GM12865 (cell line): ENCODE results near the gene UBE2G2.

Experiments
- DNase-seq: peaks from one replicate; pipeline ENCODE4 v3.0.0; 2010; ENCODE audit warnings: low read depth
- H3K4me3 ChIP-seq: 2 replicates; pipeline ENCODE4 v1.5.1; 2011; ENCODE audit warnings: mild to moderate bottlenecking, low read depth, low read length, control low read depth
- TF ChIP-seq, protein P1 (sequence below): IDR thresholded peaks from 2 replicates; pipeline ENCODE4 v1.5.1; 2011; ENCODE audit warnings: low read length, control low read depth, low read depth, inconsistent platforms; ENCODE audit not compliant: insufficient read depth; ENCODE audit errors: missing control alignments

The UBE2G2 gene

DNA sequence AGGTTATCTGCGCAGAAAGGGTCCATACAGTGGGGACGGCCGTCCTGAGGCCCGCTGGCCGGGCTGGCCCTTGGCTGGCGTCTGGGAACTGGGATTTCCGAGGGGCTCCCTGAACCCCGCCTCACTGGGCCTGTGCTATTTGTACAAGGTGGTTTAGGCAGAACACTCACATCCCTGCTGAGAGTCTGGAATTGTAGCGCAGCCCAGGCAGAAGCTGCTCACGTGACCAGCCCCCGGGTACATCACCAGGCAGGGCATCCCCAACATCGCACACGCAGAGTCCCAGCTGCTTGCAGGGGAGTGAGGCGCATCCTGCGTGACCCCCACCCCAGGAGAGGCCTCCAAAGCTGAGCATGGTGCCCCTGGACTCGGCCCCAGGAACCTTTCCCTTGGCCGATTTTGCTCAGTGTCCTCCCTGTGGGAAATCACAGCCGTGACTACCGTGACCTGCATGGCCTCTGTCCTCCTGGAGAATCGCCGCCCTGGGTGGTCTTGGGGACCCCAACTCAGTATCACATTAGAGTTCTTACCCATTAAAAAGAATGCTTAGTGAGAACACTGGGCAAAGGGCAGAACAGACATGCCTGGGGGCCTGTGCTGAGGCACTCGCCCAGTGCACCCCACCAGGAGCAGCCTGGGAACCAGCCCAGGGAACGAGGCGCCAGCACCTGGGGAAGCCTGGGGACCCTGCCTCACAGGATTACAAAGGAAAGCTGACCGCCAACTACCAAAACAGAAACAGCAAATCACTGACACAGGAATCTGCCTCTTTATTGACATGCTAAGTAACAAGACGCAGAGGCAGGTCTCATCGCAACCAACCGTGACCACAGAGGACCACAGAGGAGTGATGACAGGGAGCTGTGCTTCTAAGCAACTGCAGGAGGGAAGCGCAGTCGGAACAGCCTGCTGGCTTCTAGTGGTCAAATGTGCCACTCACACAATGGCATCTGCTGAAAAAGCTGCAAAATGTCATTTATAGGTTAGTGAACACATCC, 33.5 kb downstream of the UBE2G2 start:
- no peak overlapping the region for H3K4me3 ChIP-seq
- DNase-seq, result no peak
- TF ChIP-seq, protein P1, sequence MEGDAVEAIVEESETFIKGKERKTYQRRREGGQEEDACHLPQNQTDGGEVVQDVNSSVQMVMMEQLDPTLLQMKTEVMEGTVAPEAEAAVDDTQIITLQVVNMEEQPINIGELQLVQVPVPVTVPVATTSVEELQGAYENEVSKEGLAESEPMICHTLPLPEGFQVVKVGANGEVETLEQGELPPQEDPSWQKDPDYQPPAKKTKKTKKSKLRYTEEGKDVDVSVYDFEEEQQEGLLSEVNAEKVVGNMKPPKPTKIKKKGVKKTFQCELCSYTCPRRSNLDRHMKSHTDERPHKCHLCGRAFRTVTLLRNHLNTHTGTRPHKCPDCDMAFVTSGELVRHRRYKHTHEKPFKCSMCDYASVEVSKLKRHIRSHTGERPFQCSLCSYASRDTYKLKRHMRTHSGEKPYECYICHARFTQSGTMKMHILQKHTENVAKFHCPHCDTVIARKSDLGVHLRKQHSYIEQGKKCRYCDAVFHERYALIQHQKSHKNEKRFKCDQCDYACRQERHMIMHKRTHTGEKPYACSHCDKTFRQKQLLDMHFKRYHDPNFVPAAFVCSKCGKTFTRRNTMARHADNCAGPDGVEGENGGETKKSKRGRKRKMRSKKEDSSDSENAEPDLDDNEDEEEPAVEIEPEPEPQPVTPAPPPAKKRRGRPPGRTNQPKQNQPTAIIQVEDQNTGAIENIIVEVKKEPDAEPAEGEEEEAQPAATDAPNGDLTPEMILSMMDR, result no peak

GRCh38 chr21:44766818-44767354, 34.7 kb downstream of the UBE2G2 start:
- DNase-seq, result no peak
- no peak overlapping the region for H3K4me3 ChIP-seq
- TF ChIP-seq, protein P1, result no peak

- DNase-seq, result no peak
- no peak overlapping the region for H3K4me3 ChIP-seq
- TF ChIP-seq, protein P1, result no peak
Measured at GRCh38 chr21:44766014-44766817, 35.4 kb downstream of the UBE2G2 start.

DNA sequence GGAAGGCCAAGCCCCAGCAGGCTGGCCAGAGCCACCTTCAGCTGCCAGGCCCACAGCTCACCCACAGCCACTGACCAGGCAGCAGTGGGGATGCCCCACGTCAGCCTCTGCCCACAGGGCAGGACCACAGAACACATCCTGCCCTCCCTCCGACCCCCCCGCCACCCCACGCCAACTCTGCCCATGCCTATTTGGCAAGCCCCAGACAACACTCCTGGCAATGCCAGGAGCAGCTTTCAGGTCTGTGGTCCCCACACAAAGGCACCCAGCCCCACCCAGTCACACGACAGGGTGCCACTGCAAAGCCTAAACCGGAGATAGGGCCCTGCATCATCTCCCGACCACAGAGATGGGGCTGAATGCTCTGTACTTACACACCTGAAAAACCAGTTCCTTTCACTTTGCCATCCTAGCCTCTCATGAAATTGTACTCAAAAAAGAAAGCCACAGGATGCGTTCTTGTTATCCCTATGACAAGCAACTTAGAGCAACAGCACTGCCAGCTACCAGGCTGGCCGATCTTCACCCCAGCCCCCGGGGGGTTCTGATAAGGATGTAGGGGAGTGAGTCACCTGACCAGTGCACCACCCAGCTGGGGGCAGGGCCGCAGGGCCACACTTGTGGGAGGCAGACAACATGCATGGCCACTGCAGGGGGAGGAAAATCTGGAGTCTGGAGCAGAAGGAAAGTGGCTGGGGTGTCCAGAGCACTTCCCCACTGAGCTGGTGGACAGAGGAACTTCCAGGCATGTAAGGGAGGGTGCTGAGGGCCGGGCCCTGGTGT, 36.2 kb downstream of the UBE2G2 start:
- H3K4me3 ChIP-seq, result no peak overlapping the region
- TF ChIP-seq, protein P1, result no peak
- peak; percentile 42 for DNase-seq

DNA sequence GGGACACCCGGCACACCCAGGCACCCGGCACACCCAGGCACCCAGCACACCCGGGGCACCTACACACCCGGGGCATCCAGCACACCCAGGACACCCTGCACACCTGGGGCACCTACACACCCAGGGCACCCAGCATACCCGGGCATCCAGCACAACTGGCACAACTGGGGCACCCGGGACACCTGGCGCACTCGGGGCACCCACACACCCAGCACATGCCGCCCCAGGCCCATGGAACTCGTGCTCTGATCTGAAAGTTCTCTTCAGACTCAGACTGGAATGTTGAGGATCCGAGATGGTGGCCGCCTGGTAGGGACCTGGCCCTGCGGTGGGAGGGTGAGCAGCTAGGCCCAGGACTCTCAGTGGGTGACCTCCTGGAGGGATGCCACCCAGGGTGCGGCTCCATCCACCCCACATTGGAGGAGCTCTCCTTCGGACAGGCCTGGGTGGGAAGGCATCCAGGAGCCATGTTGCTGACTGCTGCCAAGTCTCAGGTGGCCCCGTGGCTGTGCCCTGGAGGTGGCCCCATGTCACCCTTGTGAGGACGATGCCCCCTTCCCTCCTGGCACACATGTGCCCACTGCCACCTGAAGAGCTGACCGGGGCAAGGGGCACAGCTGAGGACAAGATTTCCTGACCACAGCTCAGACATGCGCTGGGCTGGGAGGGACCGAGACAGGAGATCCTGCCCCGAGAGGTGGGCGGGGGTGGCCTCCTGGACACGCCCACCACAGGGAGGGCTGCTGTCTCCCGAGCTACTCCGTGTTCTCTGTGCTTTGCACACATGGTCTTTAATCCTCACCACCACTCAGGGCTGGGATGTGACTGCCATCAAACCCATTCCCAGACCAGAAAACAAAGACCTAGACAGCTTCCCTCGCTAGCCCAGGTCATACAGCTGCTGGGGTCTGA, 37.0 kb downstream of the UBE2G2 start:
- TF ChIP-seq, protein P1, result no peak
- H3K4me3 ChIP-seq, result no peak overlapping the region
- no peak for DNase-seq
